Neural progenitor cell (in vitro differentiated cells): ENCODE data around the gene CAPG.

ENCODE experiments used
- EZH2 ChIP-seq: fragments of 200-600 bp; sonication (generic); IDR thresholded peaks from 2 replicates; pipeline ENCODE4 v1.6.1; 2017; ENCODE audit warnings: antibody characterized with exemption, mild to moderate bottlenecking, moderate library complexity
- TF ChIP-seq, protein P1 (sequence below): fragments of 200-600 bp; sonication (generic); IDR thresholded peaks from 2 replicates; pipeline ENCODE4 v1.5.1; 2017; ENCODE audit warnings: antibody characterized with exemption, mild to moderate bottlenecking

DNA sequence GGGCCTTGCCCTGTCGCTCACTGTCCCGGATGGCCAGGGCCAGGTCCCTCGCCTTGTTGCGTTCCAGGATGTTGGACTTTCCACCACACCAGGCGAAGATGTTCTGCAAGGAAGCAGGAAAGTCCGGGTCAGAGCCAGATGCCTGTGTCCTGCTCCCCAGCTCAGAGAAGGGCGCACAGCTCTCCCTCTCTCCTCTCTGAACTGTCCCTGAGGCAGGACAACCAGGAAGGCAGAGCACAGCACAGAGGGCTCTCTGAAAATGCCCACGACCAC lies 11.0 kb downstream of the CAPG start:
- no peak for TF ChIP-seq EZH2
- TF ChIP-seq, protein P1, sequence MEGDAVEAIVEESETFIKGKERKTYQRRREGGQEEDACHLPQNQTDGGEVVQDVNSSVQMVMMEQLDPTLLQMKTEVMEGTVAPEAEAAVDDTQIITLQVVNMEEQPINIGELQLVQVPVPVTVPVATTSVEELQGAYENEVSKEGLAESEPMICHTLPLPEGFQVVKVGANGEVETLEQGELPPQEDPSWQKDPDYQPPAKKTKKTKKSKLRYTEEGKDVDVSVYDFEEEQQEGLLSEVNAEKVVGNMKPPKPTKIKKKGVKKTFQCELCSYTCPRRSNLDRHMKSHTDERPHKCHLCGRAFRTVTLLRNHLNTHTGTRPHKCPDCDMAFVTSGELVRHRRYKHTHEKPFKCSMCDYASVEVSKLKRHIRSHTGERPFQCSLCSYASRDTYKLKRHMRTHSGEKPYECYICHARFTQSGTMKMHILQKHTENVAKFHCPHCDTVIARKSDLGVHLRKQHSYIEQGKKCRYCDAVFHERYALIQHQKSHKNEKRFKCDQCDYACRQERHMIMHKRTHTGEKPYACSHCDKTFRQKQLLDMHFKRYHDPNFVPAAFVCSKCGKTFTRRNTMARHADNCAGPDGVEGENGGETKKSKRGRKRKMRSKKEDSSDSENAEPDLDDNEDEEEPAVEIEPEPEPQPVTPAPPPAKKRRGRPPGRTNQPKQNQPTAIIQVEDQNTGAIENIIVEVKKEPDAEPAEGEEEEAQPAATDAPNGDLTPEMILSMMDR: no peak
